IPS-18c (cell line): ENCODE data around the gene BCOR.

Experiments
- H3K4me3 ChIP-seq: 2 replicates; pipeline ENCODE4 v1.7.0; 2013; ENCODE audit warnings: low read depth, mild to moderate bottlenecking, low read length, moderate library complexity; ENCODE audit not compliant: insufficient read depth
- H3K9me3 ChIP-seq: one replicate; pipeline ENCODE4 v1.6.1; 2013; ENCODE audit warnings: mild to moderate bottlenecking, low read length, moderate library complexity; ENCODE audit not compliant: control insufficient read depth, insufficient read depth

Gene BCOR

DNA sequence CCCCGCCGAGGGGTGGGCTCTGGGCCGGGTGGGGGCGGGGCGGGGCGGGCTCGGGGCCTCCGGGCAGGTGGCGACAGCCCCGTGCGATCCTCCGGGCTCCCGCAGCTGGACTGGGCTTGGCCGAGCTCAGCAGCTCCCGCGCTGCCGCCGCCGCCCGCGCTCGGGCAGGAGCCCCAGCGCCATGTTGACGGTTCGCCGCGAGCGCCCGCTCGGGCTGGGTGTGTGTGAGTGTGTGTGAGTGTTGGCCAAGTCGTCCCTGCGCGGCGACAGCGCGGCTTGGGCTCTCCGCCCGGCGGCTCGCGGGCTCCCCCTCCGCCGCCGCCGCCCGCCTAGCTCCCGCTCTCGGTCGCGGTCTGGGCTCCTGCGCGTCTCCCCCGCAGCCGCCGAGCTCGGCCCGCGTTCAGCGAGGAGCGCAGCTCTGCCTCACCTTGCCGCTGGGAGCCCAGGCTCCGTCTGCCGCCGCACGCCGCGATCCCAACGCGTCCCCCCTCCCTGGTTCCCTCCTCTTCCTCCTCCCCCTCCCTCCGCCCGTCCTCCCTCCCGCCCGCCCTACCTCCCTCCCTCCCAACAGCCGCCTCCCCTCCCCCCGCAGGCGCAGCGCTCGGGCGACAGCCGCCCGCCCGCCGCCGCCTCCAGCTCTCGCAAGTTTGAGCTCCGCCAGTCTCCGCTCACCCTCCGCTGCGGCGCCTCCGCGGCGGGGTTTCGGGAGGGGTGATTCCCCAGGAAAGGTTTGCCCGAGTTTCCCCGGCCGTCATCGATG lies at the start of gene BCOR:
Gene BCOR (minus strand): TSS at position 455 of the 760 bp plus-strand sequence. CDS start 20,029 bp downstream, outside the sequence.
- Histone ChIP-seq H3K9me3 (peaks cover 14% of the 10 kb centered on the region), H3K4me3 (peak within 1 kb of the TSS; percentile 57)

DNA sequence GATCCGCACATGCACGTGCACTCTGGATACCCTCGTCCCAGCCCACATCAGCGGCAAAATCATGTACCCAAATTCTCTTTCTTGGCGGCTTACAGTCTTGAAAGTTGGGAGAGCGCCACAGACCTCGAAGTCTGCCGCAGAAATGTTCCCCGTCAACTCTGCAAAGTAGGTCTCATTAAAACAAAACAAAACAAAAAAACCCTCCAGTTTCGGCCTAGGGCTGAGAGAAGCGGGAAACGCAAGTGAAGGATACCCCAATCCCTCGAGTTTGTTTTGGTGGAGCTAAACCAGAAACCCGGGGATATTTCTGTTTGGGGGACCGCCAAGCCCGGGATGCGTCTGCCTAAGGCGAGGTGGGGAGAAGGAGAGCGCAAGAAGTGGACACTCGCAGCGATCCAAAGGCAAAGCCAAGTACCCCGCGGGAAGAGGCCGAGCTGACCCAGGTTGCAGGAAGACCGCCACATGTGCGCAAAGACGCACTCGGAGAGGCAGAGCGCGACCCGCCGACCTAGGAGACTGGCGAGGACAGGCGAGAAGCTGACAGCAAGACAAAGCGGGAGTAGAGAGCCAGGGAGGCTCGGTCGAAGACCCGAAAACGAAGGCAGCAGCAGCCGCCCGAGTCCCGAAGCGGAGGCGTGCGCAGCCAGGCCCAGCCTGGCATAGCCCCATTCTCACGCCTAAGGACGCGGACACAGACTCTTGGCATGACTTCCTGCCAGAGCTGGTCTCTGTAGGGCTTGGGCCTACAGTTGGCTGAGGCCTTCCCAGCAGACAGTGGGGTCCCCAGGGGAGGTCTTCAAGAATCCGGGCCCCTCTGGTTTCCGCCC lies 49.6 kb upstream of the BCOR start:
- H3K9me3 ChIP-seq, result peaks cover 9% of the 10 kb centered on the region
- H3K4me3 ChIP-seq, result peak overlapping the region; percentile 24

GRCh38 chrX:40146262-40147125 lies 48.7 kb upstream of the BCOR start:
- Histone ChIP-seq H3K4me3 (peak overlapping the region; percentile 49), H3K9me3 (peaks cover 9% of the 10 kb centered on the region)

- peaks cover 7% of the 10 kb centered on the region for H3K9me3 ChIP-seq
- H3K4me3 ChIP-seq, result peak overlapping the region; percentile 49
These were observed 48.1 kb upstream of the BCOR start for GRCh38 chrX:40145923-40146261.

GRCh38 chrX:40145001-40145922 lies 47.5 kb upstream of the BCOR start:
- Histone ChIP-seq H3K9me3 (peaks cover 6% of the 10 kb centered on the region), H3K4me3 (peak overlapping the region; percentile 49)

- H3K4me3 ChIP-seq, result peak overlapping the region; percentile 49; the same call in 1 of the 2 replicates
These were observed 46.8 kb upstream of the BCOR start for GRCh38 chrX:40144576-40144975.

GRCh38 chrX:40143987-40144386 lies 46.2 kb upstream of the BCOR start:
- 0 out of 2 replicates have a peak overlapping the region, but pooled peaks have one; percentile 0 for H3K4me3 ChIP-seq

More at GRCh38 chrX:40144576-40144975, 46.8 kb upstream of the BCOR start:
- peaks cover 9% of the 10 kb centered on the region for H3K9me3 ChIP-seq

GRCh38 chrX:40143001-40143400 lies 45.2 kb upstream of the BCOR start:
- no peak overlapping the region for H3K4me3 ChIP-seq
- peaks cover 9% of the 10 kb centered on the region for H3K9me3 ChIP-seq

More at GRCh38 chrX:40143987-40144386, 46.2 kb upstream of the BCOR start:
- peaks cover 9% of the 10 kb centered on the region for H3K9me3 ChIP-seq

DNA sequence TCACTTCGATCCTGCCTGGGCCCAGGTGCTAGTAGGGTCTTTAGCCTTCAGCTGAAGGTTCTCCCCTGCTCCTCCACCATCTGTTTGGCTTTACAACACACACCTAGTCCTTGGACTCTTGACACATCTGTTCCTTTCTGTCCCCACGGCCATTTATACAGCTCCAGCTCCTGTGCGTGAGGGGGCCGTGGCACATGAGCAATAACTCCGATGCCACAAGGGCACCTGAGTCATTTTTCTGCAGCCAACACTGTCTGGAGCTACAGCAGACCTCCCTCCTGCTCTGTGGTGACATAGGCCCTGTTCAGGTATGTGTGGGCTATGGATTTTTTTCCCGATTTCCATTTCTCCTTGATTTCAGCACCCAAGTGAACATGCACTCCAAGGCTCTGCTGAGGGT lies 44.7 kb upstream of the BCOR start:
- H3K4me3 ChIP-seq, result no peak overlapping the region
- H3K9me3 ChIP-seq, result peaks cover 9% of the 10 kb centered on the region

DNA sequence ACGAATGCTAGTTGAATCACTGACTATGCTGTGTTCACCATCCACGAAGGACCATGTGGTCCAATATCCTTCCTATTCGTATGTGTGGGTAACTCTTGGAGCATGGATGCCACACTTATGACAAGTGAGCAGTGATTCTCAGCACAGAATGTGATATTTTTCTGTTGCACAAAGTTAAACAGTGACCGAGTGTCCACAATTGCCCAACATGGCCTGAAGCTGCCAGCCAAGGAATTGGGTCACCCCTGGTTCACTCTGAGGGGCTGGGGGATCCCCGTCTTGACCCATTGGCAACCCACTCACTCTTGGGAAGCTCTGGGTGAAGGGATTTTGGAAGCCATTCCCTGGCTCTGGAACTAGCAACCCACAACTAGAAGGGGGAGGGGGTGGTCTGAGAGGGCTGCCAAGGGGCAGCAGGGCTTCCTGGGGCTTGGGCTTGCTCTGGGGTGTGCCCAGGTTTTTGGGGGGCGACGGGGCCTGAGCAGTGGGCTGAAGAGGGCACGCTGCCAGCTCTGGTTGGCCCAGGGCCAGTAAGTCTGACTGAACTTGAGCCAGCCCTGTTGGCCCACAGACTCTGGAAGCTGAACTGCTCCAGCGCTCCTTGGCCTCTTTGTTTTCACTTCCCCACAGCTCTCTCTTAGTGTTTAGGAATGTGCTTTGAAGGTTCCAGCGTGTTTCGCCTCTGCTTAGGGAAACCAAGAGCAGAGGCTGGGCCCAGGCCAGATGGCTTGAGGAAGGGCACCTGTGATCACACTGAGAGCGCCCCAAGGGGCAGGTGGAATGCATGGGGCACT lies 43.1 kb upstream of the BCOR start:
- H3K9me3 ChIP-seq, result peaks cover 8% of the 10 kb centered on the region
- H3K4me3 ChIP-seq, result no peak overlapping the region

DNA sequence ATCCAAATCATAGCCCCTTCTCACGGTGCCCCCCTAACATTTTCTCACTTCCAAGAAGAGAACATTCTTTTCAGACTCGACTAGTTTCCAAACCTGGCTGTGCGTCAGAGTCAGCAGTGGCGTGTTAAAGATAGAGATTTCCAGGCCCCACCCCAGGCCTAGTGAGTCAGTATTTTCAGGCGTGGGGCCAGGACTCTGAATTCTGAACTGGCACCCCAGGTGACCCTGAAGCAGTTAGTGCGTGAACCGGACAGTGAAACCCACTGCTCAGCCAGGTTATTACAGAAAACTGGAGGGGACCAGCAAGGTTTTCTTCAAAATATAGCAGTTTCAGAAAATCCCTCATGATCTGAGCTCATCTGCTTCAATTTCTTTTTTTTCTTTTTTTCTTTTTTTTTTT lies 35.0 kb upstream of the BCOR start:
- no peak overlapping the region for H3K4me3 ChIP-seq

DNA sequence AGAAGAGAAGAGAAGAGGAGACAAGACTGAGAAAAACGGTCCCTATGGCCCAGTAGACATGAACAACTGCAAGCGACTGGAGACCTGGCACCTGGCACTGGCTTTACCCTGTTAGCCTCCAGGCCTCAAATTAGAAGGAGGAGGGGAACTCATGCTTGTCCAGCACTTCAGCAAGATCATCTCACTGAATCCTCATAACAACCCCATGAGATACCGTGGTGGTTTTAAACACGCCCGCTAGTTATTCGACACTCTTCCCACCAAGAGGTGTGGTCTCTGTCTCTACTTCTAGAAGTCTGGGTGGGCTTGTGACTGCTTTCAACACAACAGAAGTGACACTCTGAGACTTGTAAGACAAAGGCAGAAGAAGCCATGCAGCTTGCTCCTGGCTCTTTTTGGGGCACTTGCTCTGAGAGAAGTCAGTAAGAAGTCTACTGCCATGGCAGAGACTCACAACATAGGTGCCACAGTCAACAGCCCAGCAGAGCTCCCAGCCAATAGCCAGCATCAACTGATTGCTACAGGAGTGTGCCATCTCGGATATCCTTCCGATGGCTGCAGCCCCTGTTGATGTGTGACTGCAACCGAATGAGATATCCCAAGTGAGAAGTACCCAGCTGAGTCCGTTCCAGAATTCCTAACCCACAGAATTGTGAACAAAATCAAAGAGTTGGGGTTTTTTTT lies 34.0 kb upstream of the BCOR start:
- peaks cover 4% of the 10 kb centered on the region for H3K9me3 ChIP-seq
- no peak overlapping the region for H3K4me3 ChIP-seq

More for the DNA sequence above, 35.0 kb upstream of the BCOR start:
- H3K9me3 ChIP-seq, result peaks cover 4% of the 10 kb centered on the region

DNA sequence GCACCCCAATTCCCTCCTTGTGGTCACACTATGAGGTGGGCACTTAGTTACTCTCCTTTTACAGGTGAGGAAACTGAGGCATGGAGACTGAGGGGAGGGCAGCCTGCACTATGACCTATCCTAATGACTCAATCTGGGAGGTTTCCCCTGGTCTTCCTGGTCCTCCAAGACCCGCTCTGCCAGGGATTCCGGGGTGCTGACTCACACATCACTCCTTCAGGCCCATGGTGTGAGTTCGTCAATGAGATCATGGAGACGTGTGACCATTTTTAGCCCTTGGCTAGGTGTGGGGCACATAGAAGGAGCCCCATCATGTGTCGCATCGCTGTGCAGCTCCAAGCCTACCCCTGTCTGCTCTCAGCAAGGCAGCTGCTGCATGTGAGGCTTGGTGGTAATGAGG lies 32.4 kb upstream of the BCOR start:
- Histone ChIP-seq H3K4me3 (no peak overlapping the region), H3K9me3 (peaks cover 4% of the 10 kb centered on the region)

GRCh38 chrX:40127052-40127451 lies 29.3 kb upstream of the BCOR start:
- peaks cover 4% of the 10 kb centered on the region for H3K9me3 ChIP-seq
- H3K4me3 ChIP-seq, result no peak overlapping the region

- peaks cover 3% of the 10 kb centered on the region for H3K9me3 ChIP-seq
- no peak overlapping the region for H3K4me3 ChIP-seq
These were observed 24.7 kb upstream of the BCOR start for GRCh38 chrX:40122487-40122886.
